ENCODE results near the gene FBLN1.

DNA sequence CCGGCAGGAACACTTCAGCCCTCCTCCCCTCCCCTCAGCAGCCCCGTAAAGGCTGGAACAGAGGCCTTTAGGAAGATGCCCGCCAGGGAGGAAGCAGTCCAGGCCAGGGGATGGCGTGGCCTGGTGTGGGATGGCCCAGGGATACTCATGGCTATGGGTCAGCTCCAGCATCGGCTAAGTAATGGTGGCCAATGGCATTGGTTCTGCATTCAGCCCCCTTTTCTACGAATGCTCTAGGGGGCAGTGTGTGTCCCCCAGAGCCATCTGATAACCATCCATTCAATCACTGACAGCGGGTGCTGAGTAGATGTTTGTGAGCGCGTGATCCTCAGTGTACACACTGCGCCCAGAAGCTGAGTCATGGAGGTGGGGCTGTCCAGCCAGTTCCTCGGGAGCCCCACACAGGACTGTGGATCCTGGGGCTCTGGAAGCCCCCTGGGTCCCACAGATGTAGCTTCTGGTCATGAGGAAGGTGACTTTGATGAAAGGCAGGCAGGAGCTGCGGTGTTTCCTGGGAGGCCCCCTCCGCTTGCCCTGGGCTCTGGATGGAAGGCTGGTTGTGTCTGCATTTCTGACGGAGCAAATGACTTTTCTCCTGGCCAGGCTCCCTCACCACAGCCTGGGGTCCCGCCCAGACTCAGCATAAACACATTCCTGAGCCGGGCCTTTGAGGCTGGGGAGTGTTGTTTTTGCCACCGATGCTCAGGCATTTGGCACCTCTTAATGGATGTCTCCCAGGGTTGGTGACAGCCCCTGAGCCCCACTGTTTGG lies 46.5 kb downstream of the FBLN1 start:
- TF ChIP-seq, protein P1, sequence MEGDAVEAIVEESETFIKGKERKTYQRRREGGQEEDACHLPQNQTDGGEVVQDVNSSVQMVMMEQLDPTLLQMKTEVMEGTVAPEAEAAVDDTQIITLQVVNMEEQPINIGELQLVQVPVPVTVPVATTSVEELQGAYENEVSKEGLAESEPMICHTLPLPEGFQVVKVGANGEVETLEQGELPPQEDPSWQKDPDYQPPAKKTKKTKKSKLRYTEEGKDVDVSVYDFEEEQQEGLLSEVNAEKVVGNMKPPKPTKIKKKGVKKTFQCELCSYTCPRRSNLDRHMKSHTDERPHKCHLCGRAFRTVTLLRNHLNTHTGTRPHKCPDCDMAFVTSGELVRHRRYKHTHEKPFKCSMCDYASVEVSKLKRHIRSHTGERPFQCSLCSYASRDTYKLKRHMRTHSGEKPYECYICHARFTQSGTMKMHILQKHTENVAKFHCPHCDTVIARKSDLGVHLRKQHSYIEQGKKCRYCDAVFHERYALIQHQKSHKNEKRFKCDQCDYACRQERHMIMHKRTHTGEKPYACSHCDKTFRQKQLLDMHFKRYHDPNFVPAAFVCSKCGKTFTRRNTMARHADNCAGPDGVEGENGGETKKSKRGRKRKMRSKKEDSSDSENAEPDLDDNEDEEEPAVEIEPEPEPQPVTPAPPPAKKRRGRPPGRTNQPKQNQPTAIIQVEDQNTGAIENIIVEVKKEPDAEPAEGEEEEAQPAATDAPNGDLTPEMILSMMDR (IDR thresholded peaks at IDR 0.05; ENCODE audit: insufficient read depth, low read length, poor library complexity, severe bottlenecking): no peak
- TF ChIP-seq EZH2phosphoT487 (conservative IDR thresholded peaks at IDR 0.05; ENCODE audit: low read length): no peak
